Retinal pigment epithelial cell (primary cell): ENCODE results near the gene AJAP1.

Source experiments
- DNase-seq: peaks from one replicate; pipeline ENCODE4 v3.0.0-alpha.2; 2010; ENCODE audit warnings: low read depth
- H3K4me3 ChIP-seq: 2 replicates; pipeline ENCODE4 v1.5.1; 2011; ENCODE audit warnings: mild to moderate bottlenecking, low read length, control low read depth, moderate library complexity
- TF ChIP-seq, protein P1 (sequence below): conservative IDR thresholded peaks from 2 replicates; pipeline ENCODE4 v1.5.1; 2011; ENCODE audit warnings: low read depth, low read length, control low read depth, inconsistent platforms

AJAP1 gene

DNA sequence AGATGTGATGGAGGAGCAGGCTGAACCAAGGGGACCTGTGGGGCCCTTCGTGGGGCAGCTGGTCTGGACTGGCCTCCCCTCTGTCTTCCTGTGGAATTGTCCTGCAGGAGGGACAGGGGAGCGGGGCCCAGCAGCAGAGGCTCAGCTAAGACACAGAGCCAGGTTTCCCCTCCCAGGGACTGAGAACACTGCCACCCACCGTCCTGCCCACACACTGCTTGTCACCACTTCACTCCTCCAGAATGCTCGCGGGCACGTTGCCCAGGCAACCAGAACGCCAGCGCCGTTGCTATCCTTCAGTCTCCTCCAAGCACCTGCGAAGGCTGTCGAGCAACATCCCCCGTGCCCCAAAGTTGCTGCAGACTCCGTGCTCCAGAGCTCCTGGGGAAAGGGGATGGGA lies 46.4 kb downstream of the AJAP1 start:
- H3K4me3 ChIP-seq, result no peak overlapping the region
- TF ChIP-seq, protein P1, sequence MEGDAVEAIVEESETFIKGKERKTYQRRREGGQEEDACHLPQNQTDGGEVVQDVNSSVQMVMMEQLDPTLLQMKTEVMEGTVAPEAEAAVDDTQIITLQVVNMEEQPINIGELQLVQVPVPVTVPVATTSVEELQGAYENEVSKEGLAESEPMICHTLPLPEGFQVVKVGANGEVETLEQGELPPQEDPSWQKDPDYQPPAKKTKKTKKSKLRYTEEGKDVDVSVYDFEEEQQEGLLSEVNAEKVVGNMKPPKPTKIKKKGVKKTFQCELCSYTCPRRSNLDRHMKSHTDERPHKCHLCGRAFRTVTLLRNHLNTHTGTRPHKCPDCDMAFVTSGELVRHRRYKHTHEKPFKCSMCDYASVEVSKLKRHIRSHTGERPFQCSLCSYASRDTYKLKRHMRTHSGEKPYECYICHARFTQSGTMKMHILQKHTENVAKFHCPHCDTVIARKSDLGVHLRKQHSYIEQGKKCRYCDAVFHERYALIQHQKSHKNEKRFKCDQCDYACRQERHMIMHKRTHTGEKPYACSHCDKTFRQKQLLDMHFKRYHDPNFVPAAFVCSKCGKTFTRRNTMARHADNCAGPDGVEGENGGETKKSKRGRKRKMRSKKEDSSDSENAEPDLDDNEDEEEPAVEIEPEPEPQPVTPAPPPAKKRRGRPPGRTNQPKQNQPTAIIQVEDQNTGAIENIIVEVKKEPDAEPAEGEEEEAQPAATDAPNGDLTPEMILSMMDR, result no peak
- DNase-seq, result no peak

DNA sequence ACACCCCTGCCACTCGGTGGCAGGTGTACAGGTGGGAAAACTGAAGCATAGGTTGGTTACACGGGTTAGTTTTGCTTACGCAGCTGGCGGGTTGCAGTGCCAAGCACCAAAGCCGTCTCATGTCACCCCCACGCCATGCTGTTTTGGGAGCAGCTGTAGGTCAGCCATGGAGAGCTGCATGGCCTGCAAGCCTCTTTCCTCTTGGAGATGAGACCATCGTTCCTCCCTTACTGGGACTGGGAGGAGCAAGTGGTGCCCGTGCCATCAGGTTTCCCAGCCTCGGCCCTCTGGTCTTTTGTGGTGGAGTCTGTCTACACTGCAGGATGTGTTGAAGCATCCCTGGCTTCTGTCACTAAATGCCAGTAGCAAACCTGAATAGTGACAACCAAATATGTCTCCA lies 46.9 kb downstream of the AJAP1 start:
- no peak overlapping the region for H3K4me3 ChIP-seq
- TF ChIP-seq, protein P1, result no peak
- DNase-seq, result no peak

DNA sequence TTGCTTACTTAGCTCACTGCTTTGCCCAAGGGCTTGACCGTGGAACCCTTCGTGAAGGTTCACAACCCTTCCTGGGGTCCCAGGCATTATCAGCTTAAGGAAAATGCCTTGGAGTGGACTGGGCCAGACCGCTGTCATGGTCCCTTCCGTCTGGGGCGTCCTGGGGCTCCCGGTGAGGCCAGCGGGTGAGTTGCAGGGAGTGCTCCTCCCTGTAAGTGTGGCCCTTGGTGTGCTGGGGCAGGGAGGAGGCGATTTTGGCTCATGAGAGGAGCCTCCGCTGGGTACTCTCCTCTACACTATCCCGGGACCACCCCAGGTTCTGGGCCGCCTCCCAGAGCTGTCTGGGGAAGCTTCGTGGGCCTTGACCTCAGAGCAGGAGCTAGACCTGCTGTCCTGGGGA lies 48.1 kb downstream of the AJAP1 start:
- no peak for DNase-seq
- H3K4me3 ChIP-seq, result no peak overlapping the region
- TF ChIP-seq, protein P1, result no peak

DNA sequence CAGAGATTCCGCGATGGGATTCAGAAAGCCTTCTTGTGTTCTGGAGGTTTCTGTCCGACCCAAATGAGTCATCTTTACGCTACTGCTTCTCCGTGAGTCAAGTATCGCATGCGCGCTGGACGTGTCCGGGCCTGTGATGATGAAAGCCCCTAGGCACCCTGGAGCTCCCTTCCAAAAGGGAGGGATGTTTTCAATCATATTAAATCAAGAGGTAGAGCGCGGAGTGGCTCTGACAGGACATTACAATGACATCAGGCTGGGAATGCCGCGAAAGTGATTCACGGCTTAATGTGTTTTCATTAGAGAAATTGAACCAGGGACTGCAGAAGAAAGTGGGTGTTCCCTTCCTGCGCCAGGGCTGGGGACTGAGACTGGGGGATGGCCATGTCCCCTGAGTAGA lies 48.5 kb downstream of the AJAP1 start:
- TF ChIP-seq, protein P1, result no peak
- DNase-seq, result no peak
- no peak overlapping the region for H3K4me3 ChIP-seq

DNA sequence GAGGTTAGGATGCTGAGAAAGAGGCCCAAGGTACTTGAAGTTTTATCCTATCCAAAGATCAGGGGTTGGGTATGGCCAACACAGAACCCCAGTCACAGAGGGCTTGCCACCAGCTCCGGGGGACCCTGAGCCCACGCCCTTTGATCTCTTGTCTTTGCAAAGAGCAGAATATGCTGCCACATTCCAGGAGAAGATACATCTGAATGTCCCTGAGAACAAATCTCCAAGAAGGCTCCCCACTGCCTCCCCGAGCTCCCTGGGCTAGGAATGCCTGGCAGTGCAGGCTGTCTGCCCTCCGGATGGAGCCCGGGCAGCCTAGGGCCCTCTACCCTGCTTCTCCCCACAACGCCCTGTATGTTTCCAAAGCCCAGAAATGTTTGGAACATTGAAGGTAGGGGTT lies 49.2 kb downstream of the AJAP1 start:
- H3K4me3 ChIP-seq, result no peak overlapping the region
- TF ChIP-seq, protein P1, result no peak
- DNase-seq, result no peak

DNA sequence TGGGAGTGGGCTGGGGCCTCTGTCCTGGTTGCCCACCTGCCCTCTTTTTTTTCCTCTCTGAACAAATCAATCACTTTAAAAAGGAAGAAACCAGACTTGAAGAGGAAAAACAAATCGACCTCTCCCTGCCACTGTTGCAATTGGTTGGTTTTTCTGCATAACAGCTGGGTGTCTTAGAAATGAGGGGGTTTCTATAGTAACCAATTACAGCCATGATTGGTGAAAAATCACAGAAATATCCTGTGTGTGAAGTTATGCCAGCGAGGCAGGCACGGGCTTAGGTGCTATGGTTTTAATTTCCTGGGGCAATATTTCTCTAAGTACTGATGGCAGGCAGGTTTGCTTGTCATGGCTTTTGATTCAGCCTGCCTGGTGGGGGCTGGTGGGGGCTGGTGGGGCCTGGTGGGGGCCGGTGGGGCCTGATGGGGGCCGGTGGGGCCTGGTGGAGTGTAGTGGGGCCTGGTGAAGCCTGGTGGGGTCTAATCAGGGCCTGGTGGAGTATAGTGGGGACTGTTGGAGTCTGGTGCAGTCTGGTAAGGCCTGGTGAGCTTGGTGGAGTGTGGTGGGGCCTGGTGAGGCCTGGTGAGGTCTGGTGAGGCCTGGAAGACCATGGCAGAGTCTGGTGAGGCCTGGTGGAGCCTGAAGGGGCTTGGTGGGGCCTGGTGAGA lies 54.6 kb downstream of the AJAP1 start:
- DNase-seq, result no peak
- no peak overlapping the region for H3K4me3 ChIP-seq
- TF ChIP-seq, protein P1, result no peak

DNA sequence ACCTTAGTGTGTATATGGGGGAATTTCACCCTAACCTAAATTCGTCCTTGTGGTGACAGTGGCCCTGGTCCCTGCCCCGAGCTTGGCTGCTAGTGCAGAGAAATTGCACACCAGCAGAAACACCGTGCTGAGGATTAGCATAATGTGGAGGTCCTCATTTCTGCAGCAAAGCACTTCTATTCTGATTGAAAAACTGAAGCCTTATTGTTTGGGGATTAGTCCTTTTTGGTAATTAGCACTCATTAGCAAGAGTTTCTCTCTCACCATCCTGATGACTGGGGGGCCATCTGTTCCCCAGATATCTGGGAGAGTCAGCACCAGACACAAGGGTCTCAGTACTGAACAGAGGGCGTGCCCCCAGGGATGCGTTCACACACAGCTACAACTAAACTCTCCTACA lies 55.2 kb downstream of the AJAP1 start:
- H3K4me3 ChIP-seq, result no peak overlapping the region
- no peak for DNase-seq
- TF ChIP-seq, protein P1, result no peak
